GM21529 (cell line): ENCODE results near the gene TPM3.
"Not testable (repeated sequence)": the region's sequence is repeated elsewhere in the genome, so short reads cannot be mapped to it uniquely, and the experiment has no call there.

ENCODE experiments used
- ATAC-seq: cut with Tn5 transposase; IDR thresholded peaks from one replicate; pipeline ENCODE4 v1.9.1; 2021; ENCODE audit not compliant: unreplicated experiment

Gene TPM3

DNA sequence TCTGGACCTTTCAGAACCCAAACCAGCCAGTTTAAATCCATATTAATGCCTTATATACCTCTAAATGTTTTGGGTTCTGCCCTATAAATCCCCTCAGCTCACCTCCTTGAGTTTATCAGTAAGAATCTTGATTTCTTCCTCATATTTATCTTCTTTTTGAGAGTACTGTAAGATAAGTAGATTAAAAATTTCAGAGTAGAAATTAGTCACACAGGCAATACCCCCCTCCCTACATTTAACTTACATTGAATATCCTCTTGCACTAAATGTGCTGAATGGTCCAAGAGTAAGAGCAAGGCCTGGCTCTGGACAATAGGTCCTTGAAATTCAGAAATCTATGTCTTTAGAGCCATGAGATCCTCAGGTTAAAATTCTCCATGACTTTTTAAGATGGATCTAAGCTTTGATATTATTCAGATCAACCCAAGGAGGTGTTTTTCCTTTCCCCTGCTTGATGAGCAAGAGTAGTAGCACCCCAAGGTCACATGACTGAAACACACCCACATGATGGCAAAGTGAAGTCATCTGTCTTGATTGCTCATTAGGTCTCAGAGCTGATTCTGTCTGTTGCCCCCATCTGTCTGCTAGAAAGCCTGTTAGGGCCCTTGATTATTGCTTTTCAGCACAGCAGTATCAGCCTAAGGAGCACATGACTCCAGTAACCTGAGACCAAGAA is 21.2 kb downstream of the TPM3 start:
- ATAC-seq: no peak

DNA sequence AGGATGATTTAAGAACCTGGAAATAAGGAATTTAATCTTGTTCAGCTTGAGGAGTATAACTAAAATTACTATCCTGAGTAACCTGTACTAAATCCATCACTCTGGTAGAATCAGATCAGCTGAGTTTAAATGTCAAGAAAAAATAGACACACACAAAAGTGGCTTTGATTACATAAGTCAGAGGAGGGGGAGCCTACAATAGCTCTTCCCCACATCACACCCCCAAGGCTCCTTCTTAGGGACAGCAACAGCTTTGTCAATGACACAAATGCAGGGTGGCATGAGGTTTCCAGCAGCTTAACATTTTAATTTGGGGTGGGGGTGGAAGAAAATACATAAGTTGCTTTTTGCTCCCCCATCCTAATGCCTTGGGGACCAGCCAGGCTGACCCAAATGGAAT is 24.4 kb downstream of the TPM3 start:
- ATAC-seq: no peak

DNA sequence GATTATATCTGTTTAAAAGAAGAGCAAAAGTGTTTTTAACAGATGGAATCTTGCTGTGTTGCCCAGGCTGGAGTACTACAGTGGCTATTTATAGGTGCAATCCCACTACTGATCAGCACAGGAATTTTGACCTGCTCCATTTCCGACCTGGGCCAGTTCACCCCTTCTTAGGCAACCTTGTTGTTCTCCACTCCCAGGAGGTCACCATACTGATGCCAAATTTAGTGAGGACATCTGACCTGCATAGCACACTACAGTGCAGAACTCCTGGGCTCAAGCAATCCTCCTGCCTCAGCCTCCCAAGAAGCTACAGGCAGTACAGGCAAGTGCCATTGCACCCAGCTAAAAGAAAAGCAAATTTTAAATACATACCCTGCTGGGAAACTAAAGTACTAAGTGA is 25.7 kb downstream of the TPM3 start:
- ATAC-seq: no peak

DNA sequence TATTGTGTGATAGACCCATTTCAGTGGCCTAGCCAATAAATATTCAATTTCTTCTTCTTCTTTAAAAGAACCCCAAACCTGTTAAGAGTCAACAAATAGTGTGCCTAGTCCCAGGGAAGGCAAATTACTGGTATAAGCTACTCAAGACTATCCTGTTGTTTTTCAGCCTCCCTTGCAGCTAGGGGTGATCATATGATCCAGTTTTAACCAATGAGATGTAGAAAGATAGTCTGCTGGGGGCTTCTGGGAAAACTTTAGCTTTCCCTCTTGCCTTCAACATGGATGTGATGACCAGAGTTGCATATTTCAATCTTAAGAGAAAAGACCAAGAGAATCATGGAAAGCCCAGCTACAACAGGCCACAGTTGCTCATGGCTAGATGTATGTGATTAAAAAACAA is 32.3 kb downstream of the TPM3 start:
- ATAC-seq: no peak

DNA sequence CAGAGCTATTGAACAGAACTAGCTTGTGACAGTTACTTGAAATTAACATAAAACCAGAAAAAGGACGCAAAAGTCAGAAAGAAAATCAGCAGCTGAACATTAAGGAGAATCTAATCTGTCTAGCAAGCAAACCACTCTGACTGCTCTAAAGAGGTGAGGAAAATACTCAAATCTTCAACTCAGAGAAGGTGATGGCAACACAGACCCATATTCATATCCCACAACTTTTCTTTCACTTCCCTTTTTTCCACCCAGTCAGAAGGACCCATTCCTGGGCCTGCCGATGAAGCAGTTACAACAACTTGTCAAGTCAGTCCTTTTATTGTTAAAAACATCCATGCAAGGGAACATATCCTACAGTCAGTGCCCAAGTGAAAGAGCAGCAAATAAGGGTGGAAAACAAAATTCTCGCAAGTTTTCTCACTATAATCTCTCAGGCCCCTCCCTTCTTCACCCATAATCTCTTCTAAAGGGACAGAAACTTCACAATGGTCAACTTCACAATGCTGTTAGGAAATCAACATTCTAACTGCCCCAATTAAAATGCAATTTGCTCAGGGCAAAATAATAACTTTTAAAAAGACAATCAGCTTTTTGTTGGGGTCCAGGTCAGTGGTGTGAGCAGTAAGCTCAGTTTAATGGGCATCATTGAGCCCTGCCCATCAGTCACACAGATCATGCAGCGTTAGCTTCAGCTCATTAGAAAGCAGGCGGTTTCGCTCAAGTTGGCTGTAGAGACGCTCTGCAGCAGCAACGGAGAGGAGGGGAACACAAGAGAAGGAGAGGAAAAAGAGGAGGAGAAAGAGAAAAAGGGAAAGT is 33.4 kb downstream of the TPM3 start:
- ATAC-seq: peak; percentile 54

DNA sequence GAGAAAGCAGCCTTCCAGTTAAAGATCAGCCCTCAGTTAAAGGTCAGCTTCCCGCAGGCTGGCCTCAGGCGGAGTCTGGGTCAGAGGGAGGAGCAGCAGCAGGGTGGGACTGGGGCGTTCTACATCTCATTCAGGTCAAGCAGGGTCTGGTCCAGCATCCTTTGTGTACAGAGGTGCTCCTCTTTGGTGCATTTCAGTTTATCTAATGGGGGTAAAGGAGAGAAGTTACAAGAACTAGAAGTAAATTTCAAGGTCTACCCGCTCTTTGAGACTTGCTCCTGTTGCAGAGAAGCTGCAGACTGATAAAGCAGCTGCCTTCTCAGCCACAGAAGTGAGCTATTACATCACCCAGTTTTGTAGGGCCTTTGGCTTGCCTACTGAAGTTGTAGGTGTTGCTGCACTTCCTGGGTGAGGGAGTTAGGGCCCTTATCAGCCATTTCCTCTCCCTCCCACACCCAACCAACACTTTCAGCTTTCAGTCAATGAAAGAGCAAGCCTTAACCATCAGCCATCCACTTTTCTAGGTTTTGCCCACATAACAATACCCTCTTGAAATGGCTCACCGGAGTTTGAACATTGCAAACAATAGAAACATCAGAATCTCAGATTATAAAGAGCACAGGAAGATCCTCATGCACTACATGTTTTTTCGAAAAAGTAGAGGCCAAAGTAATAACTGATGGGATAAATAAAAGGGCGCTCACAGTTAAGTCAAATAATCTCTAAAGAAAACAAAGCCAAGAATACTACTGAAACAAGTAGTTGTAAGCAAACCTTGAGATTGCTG is 34.2 kb downstream of the TPM3 start:
- peak; percentile 85 for ATAC-seq

DNA sequence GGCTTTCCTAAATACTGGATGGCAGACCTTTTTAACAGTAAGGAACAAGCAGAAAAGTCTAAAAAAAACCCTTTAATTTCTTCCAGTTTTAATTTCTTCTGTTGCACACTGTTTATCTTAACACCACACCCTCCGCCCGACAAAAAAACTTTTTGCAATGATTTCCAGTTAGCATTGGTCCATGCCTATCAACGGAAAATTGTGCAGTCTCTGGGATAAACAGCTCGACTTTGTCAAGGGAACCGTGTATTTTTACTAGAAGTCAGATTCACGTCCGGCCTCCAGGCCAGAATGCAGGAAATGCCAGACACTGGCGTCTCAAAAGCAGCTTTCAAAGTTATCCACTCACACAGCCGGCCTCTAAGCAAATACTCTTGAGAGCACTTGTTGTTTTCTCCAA is 36.6 kb downstream of the TPM3 start:
- ATAC-seq: no peak

DNA sequence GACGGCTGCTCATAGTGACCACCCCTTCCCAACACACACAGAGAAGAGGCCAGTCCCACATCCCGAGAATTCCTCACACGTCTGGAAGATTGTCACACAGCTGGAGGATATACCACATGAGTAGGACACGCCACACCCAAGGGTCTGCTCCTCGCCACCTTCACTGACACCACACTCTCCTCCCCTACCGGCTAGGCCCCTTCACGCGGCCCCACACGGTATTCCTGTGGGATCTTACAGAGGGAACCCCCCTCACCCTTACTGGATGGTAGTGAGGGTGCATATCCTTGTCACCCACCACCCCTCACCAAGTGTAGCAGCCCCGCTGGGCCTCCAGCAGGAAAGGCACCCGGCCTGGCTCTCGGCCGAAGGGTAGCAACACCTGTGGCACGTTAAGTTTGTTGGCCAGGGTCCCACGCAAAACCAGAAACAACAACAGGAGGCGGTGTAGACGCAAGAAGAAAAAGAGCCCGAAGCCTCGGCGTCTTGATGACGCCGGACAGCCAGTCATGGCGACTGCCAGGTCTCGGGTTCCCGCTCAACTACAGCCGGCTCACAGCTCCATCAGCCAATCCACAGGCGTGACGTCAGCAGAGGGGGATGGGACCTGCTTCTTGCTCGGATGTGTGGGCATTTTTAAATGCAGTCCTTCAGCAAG is 37.2 kb downstream of the TPM3 start, which contains the start of gene NUP210L:
Gene NUP210L (minus strand): TSS at position 540 of the 658 bp plus-strand sequence.
- ATAC-seq: no peak

DNA sequence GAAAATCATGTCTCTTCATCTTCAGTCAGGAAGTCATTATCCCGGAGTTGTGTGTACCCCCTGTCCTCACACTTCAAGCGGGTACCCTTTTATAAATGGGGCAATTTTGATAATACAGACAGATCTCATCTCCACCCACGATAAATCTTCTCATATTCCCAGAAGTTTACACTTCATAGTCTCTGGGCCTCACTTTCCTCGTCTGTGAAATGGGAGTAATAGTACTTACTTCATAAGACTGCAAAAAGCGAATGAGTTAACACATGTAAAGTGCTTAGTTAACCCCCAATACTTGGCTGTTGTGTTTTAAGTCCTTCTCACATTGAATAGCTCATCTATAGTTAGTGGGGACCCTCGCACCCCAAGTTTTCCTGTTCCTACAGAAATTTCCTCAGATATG is 37.8 kb downstream of the TPM3 start:
- no peak for ATAC-seq

DNA sequence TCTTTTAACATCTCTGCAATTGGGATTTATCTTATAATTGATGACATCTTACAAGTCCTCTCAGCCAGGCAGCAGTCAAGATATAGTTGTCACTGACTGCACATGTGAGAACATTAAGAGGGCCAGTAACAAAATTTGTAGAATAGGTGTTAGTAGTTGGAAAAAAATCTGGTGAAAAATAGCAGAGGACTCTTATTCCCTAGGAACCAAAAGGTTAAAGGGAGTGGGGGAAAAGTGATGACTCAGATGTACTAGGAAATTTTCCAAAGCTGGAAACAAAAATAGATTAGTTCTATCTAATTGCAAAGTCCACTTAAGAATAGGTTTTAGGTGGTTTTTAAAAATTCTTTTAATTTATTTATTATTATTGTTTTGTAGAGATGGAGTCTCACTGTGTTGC is 40.6 kb downstream of the TPM3 start:
- no peak for ATAC-seq

DNA sequence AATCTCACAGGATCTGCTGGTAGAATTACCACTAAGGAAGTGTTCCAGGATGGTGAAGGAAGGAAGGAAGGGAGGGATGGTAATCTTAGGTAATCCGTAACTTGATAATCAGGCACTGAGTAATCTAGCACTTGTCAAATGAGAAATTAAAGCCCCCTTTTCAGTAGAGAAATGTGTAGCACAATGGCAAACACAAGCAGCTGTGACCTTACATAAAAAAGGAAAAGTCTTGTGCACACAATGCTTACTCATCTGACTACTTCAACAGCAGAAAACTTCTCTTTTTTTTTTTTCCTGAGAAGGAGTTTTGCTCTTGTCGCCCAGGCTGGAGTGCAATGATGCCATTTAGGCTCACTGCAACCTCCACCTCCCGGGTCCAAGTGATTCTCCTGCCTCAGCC is 43.1 kb downstream of the TPM3 start:
- ATAC-seq: no peak

DNA sequence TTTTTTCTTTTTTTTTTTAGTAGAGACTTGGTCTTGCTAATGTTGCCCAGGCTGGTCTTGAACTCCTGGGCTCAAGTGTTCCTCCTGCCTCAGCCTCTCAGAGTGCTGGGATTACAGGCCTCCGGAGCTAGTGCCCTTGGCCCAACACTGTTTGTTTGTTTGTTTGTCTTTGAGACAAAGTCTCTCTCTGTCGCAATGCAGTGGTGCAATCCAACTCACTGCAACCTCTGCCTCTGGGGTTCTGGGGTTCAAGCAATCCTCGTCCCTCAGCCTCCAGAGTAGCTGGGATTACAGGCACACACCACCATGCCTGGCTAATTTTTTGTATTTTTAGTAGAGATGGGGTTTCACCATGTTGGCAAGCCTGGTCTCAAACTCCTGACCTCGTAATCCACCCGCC is 44.4 kb downstream of the TPM3 start:
- not testable (repeated sequence) for ATAC-seq

DNA sequence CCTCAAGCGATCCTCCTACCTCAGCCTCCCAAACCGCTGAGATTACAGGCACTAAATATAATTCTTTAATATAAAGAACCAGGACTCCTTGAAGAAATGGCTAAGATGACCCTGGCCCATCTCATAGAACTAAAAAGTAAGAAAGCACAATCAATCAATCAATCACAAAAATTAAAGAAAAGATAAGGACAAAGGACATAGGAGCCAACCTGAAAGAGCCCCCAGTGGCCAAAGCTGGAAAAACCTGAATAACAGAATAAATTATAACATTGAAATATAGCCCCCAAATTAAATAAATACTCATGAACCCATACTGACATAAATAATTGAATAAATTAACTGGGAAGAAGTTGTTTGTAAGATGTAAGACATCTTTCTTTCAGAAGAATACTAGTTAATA is 45.9 kb downstream of the TPM3 start:
- no peak for ATAC-seq

DNA sequence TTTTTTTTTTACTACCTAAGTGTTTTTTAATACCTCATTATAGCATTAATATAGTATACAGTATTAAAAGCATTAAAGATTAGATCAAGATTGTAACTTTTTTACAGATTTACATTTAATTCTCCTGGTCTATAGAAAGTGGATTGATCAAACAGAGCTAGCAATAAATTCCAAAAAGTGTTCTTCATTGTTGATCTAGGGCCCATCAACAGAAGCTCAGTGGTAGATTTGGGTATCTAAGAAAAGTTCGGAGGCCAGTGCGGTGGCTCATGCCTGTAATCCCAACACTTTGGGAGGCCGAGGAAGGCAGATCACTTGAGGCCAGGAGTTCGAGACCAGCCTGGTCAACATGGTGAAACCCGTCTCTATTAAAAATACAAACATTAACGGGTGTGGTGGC is 49.5 kb downstream of the TPM3 start:
- no peak for ATAC-seq

DNA sequence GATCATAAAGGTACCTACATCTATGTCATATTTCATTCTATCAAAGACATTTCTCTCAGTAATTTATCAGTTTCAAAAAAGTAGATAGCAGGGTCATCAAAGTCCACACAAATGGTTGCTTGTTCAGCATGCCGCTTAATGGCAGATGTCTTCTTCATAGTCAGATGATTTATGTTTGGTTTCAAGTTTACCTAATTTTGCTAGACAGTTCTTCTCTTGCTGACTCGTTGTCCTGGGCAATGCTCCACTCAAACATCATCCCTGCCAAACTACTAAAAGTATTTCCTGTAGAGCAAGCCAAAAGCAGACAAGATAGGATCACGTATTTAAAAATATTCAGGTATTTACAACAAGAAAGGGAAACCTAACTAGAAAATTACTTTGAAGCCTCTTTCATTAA is 50.7 kb downstream of the TPM3 start:
- no peak for ATAC-seq

DNA sequence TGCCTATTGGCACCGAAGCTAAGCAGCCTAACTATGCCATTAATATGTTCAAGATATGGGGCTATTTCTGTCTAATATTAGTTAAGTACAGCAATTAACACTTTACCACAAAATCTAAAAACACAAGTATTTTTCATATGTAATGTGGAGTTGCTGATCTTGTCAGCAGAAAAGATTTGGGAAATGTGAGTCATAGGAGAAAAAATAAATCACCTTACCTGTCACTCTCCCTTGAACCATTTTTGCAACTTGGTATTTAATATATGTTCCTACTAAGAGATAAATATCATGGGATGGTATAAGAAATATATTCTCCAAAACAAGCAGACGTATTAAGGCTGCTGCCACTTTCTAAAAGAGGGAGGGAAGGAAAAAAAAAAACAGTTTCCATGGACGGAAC is 54.0 kb downstream of the TPM3 start:
- no peak for ATAC-seq

DNA sequence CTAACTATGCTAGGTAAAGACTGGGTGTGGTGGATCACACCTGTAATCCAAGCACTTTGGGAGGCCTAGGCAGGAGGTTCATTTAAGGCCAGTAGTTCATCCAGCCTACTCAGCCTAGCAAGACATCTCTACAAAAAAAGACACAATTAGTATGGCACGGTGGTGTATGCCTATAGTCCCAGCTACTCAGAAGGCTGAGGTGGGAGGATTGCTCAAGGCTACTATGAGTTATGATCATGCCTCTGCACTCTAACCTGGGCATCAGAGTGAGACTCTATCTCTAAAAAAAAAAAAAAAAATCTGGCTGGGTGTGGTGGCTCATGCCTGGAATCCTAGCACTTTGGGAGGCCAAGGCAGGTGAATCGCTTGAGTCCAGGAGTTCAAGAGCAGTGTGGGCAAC is 58.6 kb downstream of the TPM3 start:
- ATAC-seq: no peak

DNA sequence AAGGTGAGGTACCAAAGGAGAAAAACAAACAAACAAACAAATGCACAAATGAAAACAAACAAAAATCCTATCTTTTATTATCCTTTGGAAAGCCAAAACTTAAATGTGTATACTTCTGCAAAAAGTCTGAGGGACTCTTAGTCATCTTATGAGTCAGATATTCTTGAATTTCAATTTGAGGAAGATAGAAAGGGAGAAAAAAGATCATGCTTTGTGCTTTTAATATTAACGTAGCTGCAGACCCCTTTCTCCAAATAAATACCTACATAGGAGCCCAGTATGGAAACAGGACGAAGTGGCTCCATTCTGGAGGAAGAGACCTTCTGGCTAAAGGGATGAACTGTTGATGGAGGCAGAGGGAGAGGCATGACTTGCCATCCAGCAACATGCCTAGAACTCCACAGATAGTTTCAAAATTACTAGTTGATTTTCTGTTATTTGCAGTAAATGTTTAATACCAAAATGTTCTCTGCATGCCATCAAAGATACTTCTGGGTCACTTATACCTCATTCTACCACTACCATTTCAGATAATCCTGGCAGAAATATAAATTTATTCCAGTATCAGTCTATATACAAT is 62.4 kb downstream of the TPM3 start:
- ATAC-seq: no peak

DNA sequence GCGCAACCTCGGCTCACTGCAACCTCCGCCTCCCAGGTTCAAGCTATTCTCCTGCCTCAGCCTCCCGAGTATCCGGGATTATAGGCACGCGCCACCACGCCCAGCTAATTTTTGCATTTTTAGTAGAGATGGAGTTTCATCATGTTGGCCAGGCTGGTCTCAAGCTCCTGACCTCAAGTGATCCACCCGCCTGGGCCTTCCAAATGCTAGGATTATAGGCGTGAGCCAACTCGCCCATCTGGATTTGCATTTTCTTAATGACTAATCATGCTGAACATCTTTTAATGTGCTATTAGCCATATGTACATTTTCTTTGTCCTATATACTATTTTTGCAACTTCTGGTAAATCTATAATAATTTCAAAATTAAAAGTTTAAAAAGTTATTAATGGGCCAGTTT is 68.7 kb downstream of the TPM3 start:
- ATAC-seq: not testable (repeated sequence)

DNA sequence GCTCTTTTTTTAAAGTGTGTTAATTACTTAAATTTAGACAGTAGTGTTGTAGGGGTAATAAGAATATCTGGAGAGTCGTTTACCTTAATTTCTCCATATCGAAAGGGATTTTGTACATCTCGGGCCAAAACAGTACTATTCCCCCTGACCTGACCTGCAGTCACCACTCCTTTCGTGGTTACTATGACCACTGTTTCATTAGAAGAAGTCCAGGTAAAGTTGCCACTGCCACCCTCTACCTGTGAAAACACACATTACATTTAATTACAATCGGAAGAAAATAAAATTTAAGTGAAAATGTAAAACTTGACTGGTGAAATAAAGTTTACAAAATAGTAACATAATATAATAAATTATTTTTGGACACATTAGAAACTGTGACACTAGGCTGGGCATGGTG is 74.3 kb downstream of the TPM3 start:
- no peak for ATAC-seq

DNA sequence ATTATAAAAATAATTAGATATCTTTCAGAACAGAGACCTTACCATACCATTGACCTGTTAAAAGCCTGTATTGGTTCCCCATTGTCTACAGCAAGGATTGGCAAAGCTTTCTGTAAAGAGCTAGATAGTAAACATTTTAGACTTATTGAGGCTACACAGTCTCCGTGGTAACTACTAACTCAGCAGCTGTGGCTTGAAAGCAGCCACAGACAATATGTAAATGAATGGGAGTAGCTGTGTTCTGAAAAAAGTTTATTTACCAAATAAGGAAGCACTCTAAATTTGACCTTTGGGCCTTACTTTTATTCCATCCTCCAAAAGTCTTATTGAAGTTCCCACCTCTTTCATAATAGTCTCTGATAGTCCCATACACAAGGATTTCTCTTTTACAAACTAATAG is 76.7 kb downstream of the TPM3 start:
- no peak for ATAC-seq
